Measurements from ENCODE around the gene PLCH2. TPM values are rescaled to one million over a fixed set of nuclear protein-coding genes. Genes with fewer than 3 reads are reported as not detected.

PLCH2 gene
- total and polyA plus RNA-seq, 2 of the 13 experiments (the other 11 are each of a cell fraction or from before 2014, with no cell fraction given) = 0.15 to 0.67 TPM

DNA sequence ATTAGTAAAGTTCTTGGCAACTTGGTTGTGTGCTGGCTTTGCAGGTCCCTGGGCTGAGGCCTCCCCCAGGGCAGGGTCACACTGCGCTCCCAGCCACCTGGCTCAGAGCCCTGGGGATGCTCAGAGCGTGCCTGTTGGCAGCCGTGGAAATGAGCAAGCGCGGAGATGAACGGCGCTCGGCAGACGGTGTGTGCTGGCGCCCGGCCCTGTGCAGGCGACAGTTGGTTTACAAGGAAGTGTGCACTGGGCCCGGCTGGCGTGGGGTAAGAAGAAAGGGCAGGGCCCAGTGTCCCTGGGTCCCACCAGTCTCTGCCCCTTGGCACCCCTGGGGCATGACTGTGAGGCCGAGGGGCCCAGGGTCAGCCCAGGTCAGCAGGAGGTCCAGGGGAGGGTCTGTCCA, 38.1 kb upstream of the PLCH2 start:
- Histone ChIP-seq H3K4me3 (replicated peaks in 1 of 3; ENCODE audit: insufficient read depth in 1 of 3, low read depth in 2 of 3, low read length in 3 of 3) (no peak overlapping the region), H3K9me3 (ENCODE audit: low read length) (no peaks in the 10 kb centered on the region), H3K79me2 (ENCODE audit: insufficient read depth, low read length) (no peaks in the 10 kb centered on the region), H3K9ac (ENCODE audit: insufficient read depth, low read depth, low read length) (no peak overlapping the region), H3K4me2 (ENCODE audit: low read depth, low read length) (no peak overlapping the region), H3K27ac (ENCODE audit: extremely low read length, insufficient read depth, low read length) (no peak overlapping the region), H4K20me1 (ENCODE audit: insufficient read depth, low read length) (peaks cover 7% of the 10 kb centered on the region; the same call in 1 of the 2 replicates), H3K36me3 (replicated peaks in 1 of 2; ENCODE audit: control insufficient read depth in 1 of 2, insufficient read depth in 2 of 2, low read length in 2 of 2) (no peaks in the 10 kb centered on the region), H3K27me3 (ENCODE audit: control insufficient read depth in 1 of 2, insufficient read depth in 2 of 2, low read length in 2 of 2) (peaks cover 35 to 78% of the 10 kb centered on the region in 2 experiments), H3K4me1 (ENCODE audit: insufficient read depth, low read length) (no peaks in the 10 kb centered on the region), H2AFZ (ENCODE audit: low read length) (no peak overlapping the region)
- intact Hi-C loops (cut with micrococcal nuclease; ENCODE audit: unreplicated experiment) (no loop called here), in situ Hi-C loops (cut with HindIII; ENCODE audit: extremely low pct_ligation_motif_present, low pct_unique_long_range_greater_than_20kb) (no loop called here)
- ChIA-PET POLR2A (no interaction called here), CTCF (ENCODE audit: low intra/inter-chr PET ratio, low total read pairs) (no interaction called here)
- no peak for DNase-seq (ENCODE audit: low spot score)
- no TSS peak for BruUV-seq (replicated peaks)
- no peak for TF ChIP-seq ZNF496 (CRISPR knock-in tag; IDR thresholded peaks at IDR 0.05; ENCODE audit: insufficient replicate concordance)
- no peak for TF ChIP-seq SYNCRIP (IDR thresholded peaks at IDR 0.05; ENCODE audit: insufficient read depth, low read depth, low read length)
- TF ChIP-seq ZNF644 (CRISPR knock-in tag; IDR thresholded peaks at IDR 0.05; ENCODE audit: low read depth) = no peak
- no peak for TF ChIP-seq ZNF543 (CRISPR knock-in tag; IDR thresholded peaks at IDR 0.05)
- TF ChIP-seq ZNF557 (CRISPR knock-in tag; IDR thresholded peaks at IDR 0.05) = no peak
- no peak for TF ChIP-seq ZNF510 (CRISPR knock-in tag; IDR thresholded peaks at IDR 0.05; ENCODE audit: low read depth)
- TF ChIP-seq ZNF180 (CRISPR knock-in tag; IDR thresholded peaks at IDR 0.05; ENCODE audit: borderline replicate concordance, low read depth) = no peak
- no peak for TF ChIP-seq MED13 (CRISPR knock-in tag; IDR thresholded peaks at IDR 0.05)
- TF ChIP-seq, protein P1, sequence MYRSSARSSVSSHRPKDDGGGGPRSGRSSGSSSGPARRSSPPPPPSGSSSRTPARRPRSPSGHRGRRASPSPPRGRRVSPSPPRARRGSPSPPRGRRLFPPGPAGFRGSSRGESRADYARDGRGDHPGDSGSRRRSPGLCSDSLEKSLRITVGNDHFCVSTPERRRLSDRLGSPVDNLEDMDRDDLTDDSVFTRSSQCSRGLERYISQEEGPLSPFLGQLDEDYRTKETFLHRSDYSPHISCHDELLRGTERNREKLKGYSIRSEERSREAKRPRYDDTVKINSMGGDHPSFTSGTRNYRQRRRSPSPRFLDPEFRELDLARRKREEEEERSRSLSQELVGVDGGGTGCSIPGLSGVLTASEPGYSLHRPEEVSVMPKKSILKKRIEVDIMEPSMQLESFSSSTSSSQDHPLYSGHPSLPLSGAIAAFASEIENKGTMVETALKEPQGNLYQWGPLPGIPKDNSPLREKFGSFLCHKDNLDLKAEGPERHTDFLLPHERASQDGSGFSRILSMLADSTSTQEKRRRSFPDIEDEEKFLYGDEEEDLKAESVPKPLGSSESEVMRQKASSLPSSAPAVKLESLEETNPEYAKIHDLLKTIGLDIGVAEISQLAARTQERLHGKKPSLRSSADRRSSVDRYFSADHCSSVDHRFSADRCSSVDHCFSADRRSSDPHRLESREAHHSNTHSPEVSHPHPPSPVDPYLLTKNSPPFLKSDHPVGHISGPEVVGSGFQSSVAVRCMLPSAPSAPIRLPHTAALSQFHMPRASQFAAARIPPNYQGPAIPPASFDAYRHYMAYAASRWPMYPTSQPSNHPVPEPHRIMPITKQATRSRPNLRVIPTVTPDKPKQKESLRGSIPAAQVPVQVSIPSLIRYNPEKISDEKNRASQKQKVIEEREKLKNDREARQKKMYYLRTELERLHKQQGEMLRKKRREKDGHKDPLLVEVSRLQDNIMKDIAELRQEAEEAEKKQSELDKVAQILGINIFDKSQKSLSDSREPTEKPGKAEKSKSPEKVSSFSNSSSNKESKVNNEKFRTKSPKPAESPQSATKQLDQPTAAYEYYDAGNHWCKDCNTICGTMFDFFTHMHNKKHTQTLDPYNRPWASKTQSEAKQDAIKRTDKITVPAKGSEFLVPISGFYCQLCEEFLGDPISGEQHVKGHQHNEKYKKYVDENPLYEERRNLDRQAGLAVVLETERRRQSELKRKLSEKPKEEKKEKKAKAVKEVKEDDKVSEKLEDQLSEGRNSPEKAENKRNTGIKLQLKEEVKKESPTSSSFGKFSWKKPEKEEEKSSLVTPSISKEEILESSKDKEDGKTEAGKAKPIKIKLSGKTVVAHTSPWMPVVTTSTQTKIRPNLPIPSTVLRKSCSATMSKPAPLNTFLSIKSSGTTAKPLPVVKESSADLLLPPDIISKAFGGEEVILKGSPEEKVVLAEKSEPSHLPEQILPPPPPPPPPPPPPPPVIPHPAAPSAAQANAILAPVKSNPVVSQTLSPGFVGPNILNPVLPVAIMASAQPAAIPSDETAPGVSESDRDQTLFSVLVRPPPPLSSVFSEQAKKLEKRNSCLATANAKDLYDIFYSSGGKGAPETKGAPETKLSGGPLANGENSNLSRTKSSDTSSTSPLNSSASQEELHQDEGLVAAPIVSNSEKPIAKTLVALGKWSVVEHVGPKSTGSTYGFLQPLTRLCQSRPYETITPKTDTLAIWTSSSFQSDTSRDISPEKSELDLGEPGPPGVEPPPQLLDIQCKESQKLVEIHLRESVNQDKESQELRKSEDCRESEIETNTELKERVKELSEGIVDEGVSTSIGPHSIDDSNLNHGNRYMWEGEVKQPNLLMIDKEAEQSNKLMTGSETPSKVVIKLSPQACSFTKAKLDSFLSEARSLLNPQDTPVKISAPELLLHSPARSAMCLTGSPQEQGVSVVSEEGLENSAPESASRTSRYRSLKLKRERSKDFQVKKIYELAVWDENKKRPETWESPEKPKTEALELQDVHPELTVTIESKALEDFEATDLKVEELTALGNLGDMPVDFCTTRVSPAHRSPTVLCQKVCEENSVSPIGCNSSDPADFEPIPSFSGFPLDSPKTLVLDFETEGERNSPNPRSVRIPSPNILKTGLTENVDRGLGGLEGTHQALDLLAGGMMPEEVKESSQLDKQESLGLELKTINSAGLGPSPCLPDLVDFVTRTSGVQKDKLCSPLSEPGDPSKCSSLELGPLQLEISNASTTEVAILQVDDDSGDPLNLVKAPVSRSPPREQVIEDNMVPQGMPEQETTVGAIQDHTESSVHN (CRISPR knock-in tag; IDR thresholded peaks at IDR 0.05) = no peak
- no peak for TF ChIP-seq TMF1 (CRISPR knock-in tag; IDR thresholded peaks at IDR 0.05; ENCODE audit: low read depth)
- TF ChIP-seq KDM5B (CRISPR knock-in tag; IDR thresholded peaks at IDR 0.05; ENCODE audit: borderline replicate concordance) = no peak
- TF ChIP-seq TRIM22 (IDR thresholded peaks at IDR 0.05) = no peak
- TF ChIP-seq POLR2AphosphoS2 (IDR thresholded peaks at IDR 0.05; ENCODE audit: low read depth, low read length) = no peak
- TF ChIP-seq ETV6 (CRISPR knock-in tag; conservative IDR thresholded peaks at IDR 0.05) = no peak
- TF ChIP-seq CEBPB (IDR thresholded peaks at IDR 0.05; ENCODE audit: borderline replicate concordance, low read depth, low read length) = no peak
- TF ChIP-seq MED1 (CRISPR knock-in tag; IDR thresholded peaks at IDR 0.05) = no peak
- TF ChIP-seq FOXO1 (CRISPR knock-in tag; IDR thresholded peaks at IDR 0.05) = no peak
- TF ChIP-seq NR3C1 (CRISPR knock-in tag; IDR thresholded peaks at IDR 0.05) = no peak
- FAIRE-seq = no peak
- ATAC-seq = no peak
- no CpG with 5 or more reads among the region's 15 CpGs for WGBS (ENCODE audit: low lambda C conversion rate)

All from HepG2 (cell line).